ENCODE results near the gene IL32.

DNA sequence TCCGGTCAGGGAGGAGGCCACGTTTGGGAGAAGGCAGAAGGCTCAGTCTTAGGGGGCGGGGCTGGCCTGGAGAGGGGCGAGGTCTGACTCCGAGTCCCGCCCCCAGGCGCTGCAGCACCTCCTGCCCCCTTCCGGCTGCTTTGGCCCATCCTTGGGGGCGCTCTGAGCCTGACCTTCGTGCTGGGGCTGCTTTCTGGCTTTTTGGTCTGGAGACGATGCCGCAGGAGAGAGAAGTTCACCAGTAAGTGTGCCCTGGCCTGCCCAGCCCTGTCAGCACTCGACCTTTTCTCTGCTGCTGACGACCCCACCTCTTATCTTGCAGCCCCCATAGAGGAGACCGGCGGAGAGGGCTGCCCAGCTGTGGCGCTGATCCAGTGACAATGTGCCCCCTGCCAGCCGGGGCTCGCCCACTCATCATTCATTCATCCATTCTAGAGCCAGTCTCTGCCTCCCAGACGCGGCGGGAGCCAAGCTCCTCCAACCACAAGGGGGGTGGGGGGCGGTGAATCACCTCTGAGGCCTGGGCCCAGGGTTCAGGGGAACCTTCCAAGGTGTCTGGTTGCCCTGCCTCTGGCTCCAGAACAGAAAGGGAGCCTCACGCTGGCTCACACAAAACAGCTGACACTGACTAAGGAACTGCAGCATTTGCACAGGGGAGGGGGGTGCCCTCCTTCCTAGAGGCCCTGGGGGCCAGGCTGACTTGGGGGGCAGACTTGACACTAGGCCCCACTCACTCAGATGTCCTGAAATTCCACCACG is 43.8 kb upstream of the IL32 start:
- TF ChIP-seq ZNF174 (tag by site-specific recombination; IDR thresholded peaks at IDR 0.05) (no peak), ZBTB1 (tag by site-specific recombination; IDR thresholded peaks at IDR 0.05) (no peak), ZNF274 (IDR thresholded peaks at IDR 0.05; ENCODE audit: low read length) (no peak), ZNF274 (tag by site-specific recombination; IDR thresholded peaks at IDR 0.05; ENCODE audit: borderline replicate concordance) (no peak), CTCF (tag by site-specific recombination; IDR thresholded peaks at IDR 0.05) (peak; percentile 97), ZNF561 (tag by site-specific recombination; IDR thresholded peaks at IDR 0.05; ENCODE audit: borderline replicate concordance) (no peak), ZNF707 (tag by site-specific recombination; IDR thresholded peaks at IDR 0.05) (no peak), ZNF76 (tag by site-specific recombination; IDR thresholded peaks at IDR 0.05; ENCODE audit: borderline replicate concordance, low read depth) (no peak), PBX3 (CRISPR knock-in tag; IDR thresholded peaks at IDR 0.05) (no peak), ZNF48 (tag by site-specific recombination; IDR thresholded peaks at IDR 0.05) (no peak)
- TF ChIP-seq, protein P1, sequence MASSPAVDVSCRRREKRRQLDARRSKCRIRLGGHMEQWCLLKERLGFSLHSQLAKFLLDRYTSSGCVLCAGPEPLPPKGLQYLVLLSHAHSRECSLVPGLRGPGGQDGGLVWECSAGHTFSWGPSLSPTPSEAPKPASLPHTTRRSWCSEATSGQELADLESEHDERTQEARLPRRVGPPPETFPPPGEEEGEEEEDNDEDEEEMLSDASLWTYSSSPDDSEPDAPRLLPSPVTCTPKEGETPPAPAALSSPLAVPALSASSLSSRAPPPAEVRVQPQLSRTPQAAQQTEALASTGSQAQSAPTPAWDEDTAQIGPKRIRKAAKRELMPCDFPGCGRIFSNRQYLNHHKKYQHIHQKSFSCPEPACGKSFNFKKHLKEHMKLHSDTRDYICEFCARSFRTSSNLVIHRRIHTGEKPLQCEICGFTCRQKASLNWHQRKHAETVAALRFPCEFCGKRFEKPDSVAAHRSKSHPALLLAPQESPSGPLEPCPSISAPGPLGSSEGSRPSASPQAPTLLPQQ (tag by site-specific recombination; IDR thresholded peaks at IDR 0.05): no peak; the same call in 1 of the 2 replicates
- TF ChIP-seq, protein P2, sequence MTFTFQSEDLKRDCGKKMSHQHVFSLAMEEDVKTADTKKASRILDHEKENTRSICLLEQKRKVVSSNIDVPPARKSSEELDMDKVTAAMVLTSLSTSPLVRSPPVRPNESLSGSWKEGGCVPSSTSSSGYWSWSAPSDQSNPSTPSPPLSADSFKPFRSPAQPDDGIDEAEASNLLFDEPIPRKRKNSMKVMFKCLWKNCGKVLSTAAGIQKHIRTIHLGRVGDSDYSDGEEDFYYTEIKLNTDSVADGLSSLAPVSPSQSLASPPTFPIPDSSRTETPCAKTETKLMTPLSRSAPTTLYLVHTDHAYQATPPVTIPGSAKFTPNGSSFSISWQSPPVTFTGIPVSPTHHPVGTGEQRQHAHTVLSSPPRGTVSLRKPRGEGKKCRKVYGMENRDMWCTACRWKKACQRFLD (tag by site-specific recombination; IDR thresholded peaks at IDR 0.05): no peak

Data from HEK293 (cell line).